Stomach (tissue), 9 donors: ENCODE results near the gene MYO9A. TPM values are rescaled to one million over a fixed set of nuclear protein-coding genes. Genes with fewer than 3 reads are reported as not detected.

Experiments used
- DNase-seq, 2 donors: peaks; one replicate each; pipeline versions ENCODE4 v3.0.0 to v3.0.0-alpha.2; 2013 to 2019
- H3K27ac ChIP-seq, 5 donors: fragments of 200-600 bp in 4 of 5; sonication (generic) in 4 of 5; one replicate each; pipeline ENCODE4 v1.5.1; 2013 to 2019; ENCODE audit warnings: mild to moderate bottlenecking in 1 of 5, moderate library complexity in 1 of 5
- H3K27me3 ChIP-seq, 3 donors: fragments of 200-600 bp; sonication (generic); one replicate each; pipeline ENCODE4 v1.5.1; 2017 to 2019; ENCODE audit warnings: mixed run types in 1 of 3
- H3K36me3 ChIP-seq, 4 donors: fragments of 200-600 bp; sonication (generic); 1 replicate in 3 of 4; 2 replicates in 1 of 4; pipeline ENCODE4 v1.5.1; 2016 to 2019
- H3K4me1 ChIP-seq, 4 donors: fragments of 200-600 bp; sonication (generic); one replicate each; pipeline ENCODE4 v1.5.1; 2016 to 2019
- H3K4me3 ChIP-seq, 4 donors: fragments of 200-600 bp; sonication (generic) in 3 of 4; one replicate each; pipeline ENCODE4 v1.5.1; 2016 to 2019; ENCODE audit warnings: mild to moderate bottlenecking in 1 of 4
- H3K9me3 ChIP-seq, 4 donors: fragments of 200-600 bp; sonication (generic); one replicate each; pipeline ENCODE4 v1.5.1; 2016 to 2019
- CTCF ChIP-seq, 7 experiments: fragments of 450-650 bp in 4 of 7; fragments of 200-600 bp in 3 of 7; sonication (generic) in 3 of 7; IDR thresholded peaks; one replicate each; pipeline ENCODE4 v1.5.1; 2016 to 2019; ENCODE audit warnings: antibody characterized with exemption in 7 of 7, control low read depth in 2 of 7, mild to moderate bottlenecking in 1 of 7
- EP300 ChIP-seq: sonication (generic); formaldehyde crosslinking; IDR thresholded peaks from one replicate; pipeline ENCODE4 v1.6.1; 2017; ENCODE audit warnings: antibody characterized with exemption
- POLR2A ChIP-seq, 4 donors: fragments of 450-650 bp; IDR thresholded peaks; one replicate each; pipeline ENCODE4 v1.6.1; 2016; ENCODE audit warnings: antibody characterized with exemption in 4 of 4, control low read depth in 2 of 4, mild to moderate bottlenecking in 1 of 4, moderate library complexity in 1 of 4
- POLR2AphosphoS5 ChIP-seq, 3 donors: sonication (generic); formaldehyde crosslinking; IDR thresholded peaks; one replicate each; pipeline ENCODE4 v1.6.1; 2016; ENCODE audit warnings: antibody characterized with exemption in 3 of 3
- WGBS, 5 donors: extraction: QIAGEN DNeasy Blood & Tissue Kit in 3 of 5; methylation state at CpG; one replicate each; pipeline versions ENCODE4 v1.1.5 to v1.1.7; 2013 to 2018; 5-methylcytosine and 5-hydroxymethylcytosine counted together
- intact Hi-C: fragments of 100-400 bp; cut with DNase I; formaldehyde crosslinking; loops from one replicate; pipeline ENCODE4 v1.15.1; 2023; ENCODE audit warnings: low total_unique reads
- polyA plus RNA-seq, 3 donors: library from polyadenylated mRNA; stranded (reverse); fragments of 200-250 nt; gene quantifications; one replicate each; pipeline ENCODE4 v1.2.3, GENCODE V29; 2013
- total RNA-seq, 5 donors: library from RNA; depleted of rRNA; stranded (reverse); fragments of >200 nt; gene quantifications; one replicate each; pipeline versions ENCODE4 v1.1.0 to v1.2.3, GENCODE V29; 2014 to 2016
- donor health status: healthy with polysubstance abuse.
- donor health status: Bipolar disorder and iron deficiency.
- donor health status: healthy.

The MYO9A gene
- total and polyA plus RNA-seq, 8 donors = 2.2 to 120 (median 39.0) TPM

- 85 to 98% (median 93%) methylated on average over 3 of the region's 3 CpGs for WGBS, 5 donors
- TF ChIP-seq POLR2AphosphoS5 (IDR thresholded peaks at IDR 0.05) = no peak
- TF ChIP-seq CTCF (IDR thresholded peaks at IDR 0.05) = no peak
- TF ChIP-seq POLR2A (IDR thresholded peaks at IDR 0.05) = no peak
- no peak for TF ChIP-seq EP300
- H3K27me3 ChIP-seq = no peaks in the 10 kb centered on the region
- intact Hi-C loops = no loop called here
- no peaks in the 10 kb centered on the region for H3K9me3 ChIP-seq
- peaks cover 0 to 9% (median 8%) of the 10 kb centered on the region in 4 donors for H3K4me1 ChIP-seq
- peaks cover 0 to 24% (median 14%) of the 10 kb centered on the region in 4 donors for H3K36me3 ChIP-seq
- H3K4me3 ChIP-seq = no peak overlapping the region
- no peak overlapping the region for H3K27ac ChIP-seq
- peak in 1 of 2 donors; percentile 53 for DNase-seq
Observed at GRCh38 chr15:72044956-72045355, 73.0 kb downstream of the MYO9A start.

- no peak overlapping the region for H3K4me3 ChIP-seq
- no peak for TF ChIP-seq POLR2A (IDR thresholded peaks at IDR 0.05)
- no peak for TF ChIP-seq POLR2AphosphoS5 (IDR thresholded peaks at IDR 0.05)
- no peak for TF ChIP-seq EP300
- no peak for TF ChIP-seq CTCF (IDR thresholded peaks at IDR 0.05)
- no peaks in the 10 kb centered on the region for H3K27me3 ChIP-seq
- no peak overlapping the region for H3K27ac ChIP-seq
- H3K4me1 ChIP-seq = no peaks in the 10 kb centered on the region
- peaks cover 0 to 26% (median 15%) of the 10 kb centered on the region in 4 donors for H3K36me3 ChIP-seq
- DNase-seq = no peak
- H3K9me3 ChIP-seq = no peaks in the 10 kb centered on the region
- WGBS, 5 donors = 84 to 90% (median 87%) methylated on average over 7 of the region's 7 CpGs
- intact Hi-C loops = no loop called here
Observed at GRCh38 chr15:72042865-72043264, 75.1 kb downstream of the MYO9A start.

DNA sequence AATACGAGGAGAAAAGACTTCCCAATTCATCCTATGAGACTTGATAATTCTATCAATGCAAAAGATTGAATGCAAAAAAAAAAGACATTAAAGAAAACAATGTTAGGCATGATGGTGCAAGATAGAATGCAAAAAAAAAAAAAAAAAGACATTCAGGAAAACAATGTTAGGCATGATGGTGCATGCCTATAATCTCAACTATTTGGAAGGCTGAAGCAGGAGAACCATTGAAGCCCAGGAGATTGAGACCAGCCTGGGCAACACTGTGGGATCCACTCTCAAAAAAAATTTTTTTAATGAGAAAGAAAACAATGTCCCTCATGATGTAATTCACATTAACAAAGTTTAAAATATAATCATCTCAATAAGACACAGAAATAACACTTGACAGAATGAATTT lies 75.9 kb downstream of the MYO9A start:
- Histone ChIP-seq H3K4me3 (no peak overlapping the region), H3K27ac (no peak overlapping the region), H3K9me3 (no peaks in the 10 kb centered on the region), H3K27me3 (no peaks in the 10 kb centered on the region), H3K4me1 (no peaks in the 10 kb centered on the region), H3K36me3 (peaks cover 0 to 26% (median 15%) of the 10 kb centered on the region in 4 donors)
- intact Hi-C loops = no loop called here
- 63 to 86% (median 83%) methylated on average over 1 of the region's 1 CpG for WGBS, 5 donors
- TF ChIP-seq POLR2A (IDR thresholded peaks at IDR 0.05) (no peak), POLR2AphosphoS5 (IDR thresholded peaks at IDR 0.05) (no peak), CTCF (IDR thresholded peaks at IDR 0.05) (no peak), EP300 (no peak)
- no peak for DNase-seq

- H3K27ac ChIP-seq = no peak overlapping the region
- DNase-seq = no peak
- no peaks in the 10 kb centered on the region for H3K27me3 ChIP-seq
- H3K36me3 ChIP-seq = peaks cover 0 to 13% (median 9%) of the 10 kb centered on the region in 4 donors
- WGBS, 5 donors = 83 to 92% (median 88%) methylated on average over 4 of the region's 4 CpGs
- H3K4me1 ChIP-seq = peaks cover 0 to 31% (median 13%) of the 10 kb centered on the region in 4 donors
- H3K9me3 ChIP-seq = no peaks in the 10 kb centered on the region
- no peak overlapping the region for H3K4me3 ChIP-seq
- intact Hi-C loops = no loop called here
- TF ChIP-seq CTCF (IDR thresholded peaks at IDR 0.05) = no peak
- TF ChIP-seq EP300 = no peak
- TF ChIP-seq POLR2A (IDR thresholded peaks at IDR 0.05) = no peak
- TF ChIP-seq POLR2AphosphoS5 (IDR thresholded peaks at IDR 0.05) = no peak
Observed at GRCh38 chr15:72037321-72037720, 80.6 kb downstream of the MYO9A start.
